Neural cell (in vitro differentiated cells): ENCODE data around the gene PC. TPM values are rescaled to one million over a fixed set of nuclear protein-coding genes. Genes with fewer than 3 reads are reported as not detected.
A peak's percentile ranks its signal among the peaks of the same experiment; 100 is the strongest.

Source experiments
- H2AFZ ChIP-seq: fragments of 200-600, 300-800 bp; sonication (generic), shearing (Covaris generic); 2 replicates; pipeline ENCODE4 v1.6.0; 2014; ENCODE audit warnings: low read depth, mild to moderate bottlenecking, antibody characterized with exemption, low read length, moderate library complexity
- H3F3A ChIP-seq: fragments of 200-600 bp; shearing (Covaris generic); 2 replicates; pipeline ENCODE4 v1.6.1; 2016; ENCODE audit warnings: mild to moderate bottlenecking, moderate library complexity, mixed read lengths, antibody characterized with exemption, low read length; ENCODE audit not compliant: insufficient read depth, poor library complexity, severe bottlenecking
- H3K27ac ChIP-seq: fragments of 200-600, 300-800 bp; sonication (generic), shearing (Covaris generic); 2 replicates; pipeline ENCODE4 v1.5.1; 2014; ENCODE audit warnings: mild to moderate bottlenecking, low read length, moderate library complexity
- H3K27me3 ChIP-seq: fragments of 300-800, 200-600 bp; sonication (generic), shearing (Covaris generic); 2 replicates; pipeline ENCODE4 v1.6.0; 2014; ENCODE audit warnings: mild to moderate bottlenecking, low read depth, low read length, moderate library complexity; ENCODE audit not compliant: insufficient read depth
- H3K36me3 ChIP-seq: fragments of 300-800, 200-600 bp; sonication (generic), shearing (Covaris generic); 2 replicates; pipeline ENCODE4 v1.5.1; 2014; ENCODE audit warnings: mild to moderate bottlenecking, antibody characterized with exemption, low read length, moderate library complexity; ENCODE audit not compliant: insufficient read depth
- H3K4me2 ChIP-seq: fragments of 300-800, 200-600 bp; sonication (generic), shearing (Covaris generic); 2 replicates; pipeline ENCODE4 v1.6.0; 2014; ENCODE audit warnings: mild to moderate bottlenecking, low read length
- H3K4me3 ChIP-seq: fragments of 300-800, 200-600 bp; sonication (generic), shearing (Covaris generic); 2 replicates; pipeline ENCODE4 v1.5.1; 2014; ENCODE audit warnings: mild to moderate bottlenecking, low read length, moderate library complexity
- H3K79me2 ChIP-seq: fragments of 200-600 bp; shearing (Covaris generic); replicated peaks from 2 replicates; pipeline ENCODE4 v1.6.0; 2014; ENCODE audit warnings: mild to moderate bottlenecking, low read length, moderate library complexity; ENCODE audit not compliant: insufficient read depth
- H3K9ac ChIP-seq: fragments of 300-800, 200-600 bp; sonication (generic), shearing (Covaris generic); 2 replicates; pipeline ENCODE4 v1.6.1; 2016; ENCODE audit warnings: mild to moderate bottlenecking, low read length, mixed read lengths
- H3K9me2 ChIP-seq: fragments of 200-600 bp; shearing (Covaris generic); 2 replicates; pipeline ENCODE4 v1.6.1; 2016; ENCODE audit warnings: mild to moderate bottlenecking, low read length, mixed read lengths; ENCODE audit not compliant: insufficient read depth
- H3K9me3 ChIP-seq: fragments of 200-600, 300-800 bp; sonication (generic), shearing (Covaris generic); 2 replicates; pipeline ENCODE4 v1.6.1; 2016; ENCODE audit warnings: mild to moderate bottlenecking, mixed run types, low read length, moderate library complexity, mixed read lengths
- H4K20me1 ChIP-seq: fragments of 200-600 bp; shearing (Covaris generic); 2 replicates; pipeline ENCODE4 v1.6.1; 2016; ENCODE audit warnings: mild to moderate bottlenecking, mixed run types; ENCODE audit not compliant: insufficient read depth
- CTCF ChIP-seq: fragments of 450-650 bp; IDR thresholded peaks from 2 replicates; pipeline ENCODE4 v1.5.1; 2014; ENCODE audit warnings: antibody characterized with exemption, mild to moderate bottlenecking, moderate library complexity; ENCODE audit not compliant: poor library complexity, severe bottlenecking
- EP300 ChIP-seq: fragments of 450-650 bp; conservative IDR thresholded peaks from 2 replicates; pipeline ENCODE4 v1.6.1; 2014; ENCODE audit warnings: antibody characterized with exemption, mild to moderate bottlenecking, moderate library complexity; ENCODE audit not compliant: poor library complexity, severe bottlenecking
- EZH2 ChIP-seq: fragments of 200-600, 300-800 bp; shearing (Covaris generic), sonication (generic); IDR thresholded peaks from 2 replicates; pipeline ENCODE4 v1.6.1; 2014; ENCODE audit warnings: antibody characterized with exemption, low read length, borderline replicate concordance, mild to moderate bottlenecking; ENCODE audit not compliant: insufficient read depth, poor library complexity, severe bottlenecking
- MXI1 ChIP-seq: fragments of 450-650 bp; conservative IDR thresholded peaks from 2 replicates; pipeline ENCODE4 v1.6.1; 2014; ENCODE audit warnings: antibody characterized with exemption, mild to moderate bottlenecking; ENCODE audit not compliant: poor library complexity, severe bottlenecking
- POLR2AphosphoS5 ChIP-seq: IDR thresholded peaks from 2 replicates; pipeline ENCODE4 v1.6.1; 2012
- RAD21 ChIP-seq: fragments of 450-650 bp; conservative IDR thresholded peaks from 2 replicates; pipeline ENCODE4 v1.6.1; 2014; ENCODE audit warnings: antibody characterized with exemption, mild to moderate bottlenecking, moderate library complexity
- REST ChIP-seq: IDR thresholded peaks from 2 replicates; pipeline ENCODE4 v1.6.1; 2012; ENCODE audit warnings: borderline replicate concordance
- TAF1 ChIP-seq: IDR thresholded peaks from 2 replicates; pipeline ENCODE4 v1.6.1; 2012; ENCODE audit warnings: low read depth
- polyA plus RNA-seq: library from polyadenylated mRNA; depleted of rRNA; stranded (reverse); fragments of >200 nt; gene quantifications from 2 replicates; pipeline ENCODE4 v1.2.3, GENCODE V29; 2014

The PC gene
- polyA plus RNA-seq, 1 donor from 2014 or later, result 8.9 TPM

GRCh38 chr11:66845876-66846212, 112.3 kb downstream of the PC start:
- TF ChIP-seq TAF1, result no peak
- TF ChIP-seq EZH2, result no peak
- TF ChIP-seq MXI1, result no peak
- no peak for TF ChIP-seq REST
- Histone ChIP-seq H3K9me3 (no peaks in the 10 kb centered on the region), H3K27me3 (no peaks in the 10 kb centered on the region), H3K79me2 (peaks cover 24% of the 10 kb centered on the region), H4K20me1 (no peaks in the 10 kb centered on the region), H3K9ac (no peak overlapping the region), H3K4me3 (no peak overlapping the region), H3K27ac (no peak overlapping the region), H3K36me3 (no peaks in the 10 kb centered on the region), H3K9me2 (no peaks in the 10 kb centered on the region), H3K4me2 (no peak overlapping the region), H2AFZ (no peak overlapping the region), H3F3A (no peaks in the 10 kb centered on the region)

GRCh38 chr11:66845143-66845875, 112.9 kb downstream of the PC start:
- no peak overlapping the region for H2AFZ ChIP-seq
- no peaks in the 10 kb centered on the region for H3K9me3 ChIP-seq
- no peaks in the 10 kb centered on the region for H3K36me3 ChIP-seq
- H3F3A ChIP-seq, result no peaks in the 10 kb centered on the region
- H3K4me3 ChIP-seq, result peak overlapping the region; percentile 89
- H4K20me1 ChIP-seq, result no peaks in the 10 kb centered on the region
- no peak overlapping the region for H3K4me2 ChIP-seq
- no peaks in the 10 kb centered on the region for H3K27me3 ChIP-seq
- peaks cover 24% of the 10 kb centered on the region for H3K79me2 ChIP-seq
- H3K9ac ChIP-seq, result no peak overlapping the region
- H3K9me2 ChIP-seq, result no peaks in the 10 kb centered on the region
- no peak overlapping the region for H3K27ac ChIP-seq
- TF ChIP-seq RAD21 (no peak), CTCF (no peak), MXI1 (no peak), POLR2AphosphoS5 (no peak), EP300 (no peak), EZH2 (no peak)
